Measurements from ENCODE around the gene TUBB3. TPM values are rescaled to one million over a fixed set of nuclear protein-coding genes. Genes with fewer than 3 reads are reported as not detected.

TUBB3 gene
- total and polyA plus RNA-seq, 12 donors = 0.53 to 10.6 (median 0.96) TPM

DNA sequence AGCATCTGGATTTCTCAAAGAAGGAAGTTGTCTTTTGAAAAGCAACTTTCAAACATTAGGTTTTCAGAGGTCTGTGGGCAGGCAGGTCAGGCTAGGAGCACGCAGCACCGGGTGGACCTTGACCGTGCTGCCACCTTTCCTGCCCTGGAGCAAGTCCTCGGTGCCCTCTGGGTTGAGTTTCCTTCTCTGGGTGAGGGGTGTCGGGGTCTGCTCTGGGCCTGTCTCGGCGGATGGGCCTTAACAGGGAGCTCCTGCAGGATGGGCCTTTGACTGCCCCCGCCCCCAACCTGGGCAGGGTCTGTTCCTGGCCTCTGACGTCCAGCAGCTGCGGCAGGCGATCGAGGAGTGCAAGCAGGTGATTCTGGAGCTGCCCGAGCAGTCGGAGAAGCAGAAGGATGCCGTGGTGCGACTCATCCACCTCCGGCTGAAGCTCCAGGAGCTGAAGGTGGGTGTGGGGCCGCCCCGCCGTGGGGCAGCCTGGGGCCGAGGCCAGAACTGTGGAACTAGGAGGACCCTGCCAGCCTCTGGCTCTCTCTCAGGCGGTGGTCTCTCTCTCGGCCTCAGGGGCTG lies 34.2 kb downstream of the TUBB3 start:
- intact Hi-C loops (cut with DNase I) = loop anchor here in 1 of 10 donors (10.0 kb wide), 1 partner anchor 72 kb away; no protein-coding TSS in a partner anchor
- peaks cover 0 to 18% (median 0%) of the 10 kb centered on the region in 9 donors for H3K4me1 ChIP-seq
- H3K27ac ChIP-seq = peak overlapping the region in 3 of 10 donors; percentile 8 to 89 (median 52)
- H3K4me3 ChIP-seq = peak overlapping the region in 5 of 10 donors; percentile 8 to 51 (median 16)
- peaks cover 0 to 79% (median 19%) of the 10 kb centered on the region in 9 donors for H3K36me3 ChIP-seq
- no peaks in the 10 kb centered on the region for H3K27me3 ChIP-seq
- no peak for TF ChIP-seq CTCF (IDR thresholded peaks at IDR 0.05)
- WGBS, 2 donors = 91 to 96% methylated on average over 23 of the region's 23 CpGs
- DNase-seq = no peak
- no peaks in the 10 kb centered on the region for H3K9me3 ChIP-seq
- no peak for ATAC-seq

DNA sequence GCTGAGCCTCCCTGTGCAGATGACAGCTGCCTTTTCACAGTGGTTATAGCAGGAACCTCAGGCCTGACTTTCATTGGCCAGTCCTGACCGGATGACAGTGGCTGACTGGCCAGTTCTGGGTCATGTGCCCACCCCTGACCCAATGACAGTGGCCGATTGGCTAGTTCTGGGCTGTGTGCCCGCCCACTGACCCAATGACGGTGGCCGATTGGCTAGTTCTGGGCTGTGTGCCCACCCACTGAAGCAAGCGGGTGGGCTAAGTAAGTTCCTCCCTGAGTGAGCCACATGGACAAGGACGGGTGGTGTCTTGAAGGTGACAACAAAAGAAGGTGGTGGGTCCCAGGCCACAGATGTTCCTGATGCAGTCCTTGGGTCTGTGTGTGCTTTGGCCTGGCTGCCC lies 34.9 kb downstream of the TUBB3 start:
- intact Hi-C loops (cut with DNase I) = loop anchor here in 1 of 10 donors (10.0 kb wide), 1 partner anchor 73 kb away; no protein-coding TSS in a partner anchor
- peaks cover 0 to 18% (median 0%) of the 10 kb centered on the region in 9 donors for H3K4me1 ChIP-seq
- H3K4me3 ChIP-seq = peak overlapping the region in 2 of 10 donors; percentile 16 to 51
- H3K36me3 ChIP-seq = peaks cover 0 to 86% (median 19%) of the 10 kb centered on the region in 9 donors
- H3K9me3 ChIP-seq = no peaks in the 10 kb centered on the region
- peak overlapping the region in 2 of 10 donors; percentile 52 to 89 for H3K27ac ChIP-seq
- no peaks in the 10 kb centered on the region for H3K27me3 ChIP-seq
- WGBS, 2 donors = 94 to 95% methylated on average over 7 of the region's 7 CpGs
- DNase-seq = peak; percentile 20 to 45
- no peak for TF ChIP-seq CTCF (IDR thresholded peaks at IDR 0.05)
- peak; percentile 32 to 80 (median 62) for ATAC-seq

DNA sequence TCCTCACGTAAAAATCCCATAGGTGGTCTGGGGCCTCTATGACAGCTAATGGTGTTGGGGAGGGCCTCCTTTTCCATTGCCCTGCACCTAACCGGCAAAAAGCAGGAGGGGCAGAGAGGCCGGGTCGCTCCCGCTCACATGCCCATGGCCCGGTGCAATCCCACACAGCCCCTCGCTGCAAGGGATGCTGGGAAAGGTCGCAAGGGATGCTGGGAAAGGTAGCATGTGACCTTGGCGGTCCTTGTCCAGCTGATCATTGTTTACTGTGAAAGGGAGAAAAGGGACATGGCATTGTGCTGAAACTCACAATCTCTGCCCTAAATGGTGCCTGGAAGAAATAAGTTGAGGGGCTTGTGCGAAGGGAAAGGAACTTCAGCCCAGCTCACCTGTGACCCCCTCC lies 35.5 kb downstream of the TUBB3 start:
- DNase-seq (no peak), ATAC-seq (no peak)
- WGBS, 2 donors = 97 to 99% methylated on average over 10 of the region's 10 CpGs

GRCh38 chr16:89960966-89961365 lies 37.8 kb downstream of the TUBB3 start:
- WGBS, 2 donors = 96% methylated on average over 13 of the region's 13 CpGs
- ATAC-seq (no peak), DNase-seq (no peak)
- no peak for TF ChIP-seq CTCF (IDR thresholded peaks at IDR 0.05)
- Histone ChIP-seq H3K9me3 (no peaks in the 10 kb centered on the region), H3K36me3 (peaks cover 0 to 96% (median 19%) of the 10 kb centered on the region in 9 donors), H3K4me3 (no peak overlapping the region), H3K4me1 (peaks cover 0 to 10% (median 0%) of the 10 kb centered on the region in 9 donors), H3K27me3 (no peaks in the 10 kb centered on the region), H3K27ac (no peak overlapping the region)
- intact Hi-C loops (cut with DNase I) = no loop called here

More for the DNA sequence above, 35.5 kb downstream of the TUBB3 start:
- H3K9me3 ChIP-seq = no peaks in the 10 kb centered on the region
- no peak overlapping the region for H3K4me3 ChIP-seq
- intact Hi-C loops (cut with DNase I) = loop anchor here in 1 of 10 donors (10.0 kb wide), 1 partner anchor 74 kb away; no protein-coding TSS in a partner anchor
- no peak overlapping the region for H3K27ac ChIP-seq
- H3K27me3 ChIP-seq = no peaks in the 10 kb centered on the region
- H3K36me3 ChIP-seq = peaks cover 0 to 91% (median 19%) of the 10 kb centered on the region in 9 donors
- peaks cover 0 to 16% (median 0%) of the 10 kb centered on the region in 9 donors for H3K4me1 ChIP-seq
- no peak for TF ChIP-seq CTCF (IDR thresholded peaks at IDR 0.05)
